ENCODE data around the gene NOL3.

Gene NOL3

GRCh38 chr16:67170949-67171649 is 761 bp downstream of the NOL3 start:
- peaks cover 22% of the 10 kb centered on the region for H3K27me3 Mint-ChIP-seq (ENCODE audit: low read depth)
- H3K27ac Mint-ChIP-seq = peak overlapping the region; percentile 24
- H3K9me3 Mint-ChIP-seq = no peaks in the 10 kb centered on the region
- H3K4me1 Mint-ChIP-seq (ENCODE audit: low read depth) = peaks cover 44% of the 10 kb centered on the region
- DNase-seq (ENCODE audit: low spot score) = no peak
- peaks cover 19% of the 10 kb centered on the region for H3K36me3 Mint-ChIP-seq (ENCODE audit: low read depth)
- H3K4me3 Mint-ChIP-seq = peak overlapping the region; percentile 81

- DNase-seq (ENCODE audit: low spot score) = no peak
- Mint-ChIP-seq H3K4me1 (ENCODE audit: low read depth) (peaks cover 48% of the 10 kb centered on the region), H3K36me3 (ENCODE audit: low read depth) (peaks cover 17% of the 10 kb centered on the region), H3K27me3 (ENCODE audit: low read depth) (peaks cover 10% of the 10 kb centered on the region), H3K27ac (peak overlapping the region; percentile 85), H3K4me3 (peak overlapping the region; percentile 88), H3K9me3 (no peaks in the 10 kb centered on the region)
Observed at GRCh38 chr16:67173323-67173722, 3.0 kb downstream of the NOL3 start.

DNA sequence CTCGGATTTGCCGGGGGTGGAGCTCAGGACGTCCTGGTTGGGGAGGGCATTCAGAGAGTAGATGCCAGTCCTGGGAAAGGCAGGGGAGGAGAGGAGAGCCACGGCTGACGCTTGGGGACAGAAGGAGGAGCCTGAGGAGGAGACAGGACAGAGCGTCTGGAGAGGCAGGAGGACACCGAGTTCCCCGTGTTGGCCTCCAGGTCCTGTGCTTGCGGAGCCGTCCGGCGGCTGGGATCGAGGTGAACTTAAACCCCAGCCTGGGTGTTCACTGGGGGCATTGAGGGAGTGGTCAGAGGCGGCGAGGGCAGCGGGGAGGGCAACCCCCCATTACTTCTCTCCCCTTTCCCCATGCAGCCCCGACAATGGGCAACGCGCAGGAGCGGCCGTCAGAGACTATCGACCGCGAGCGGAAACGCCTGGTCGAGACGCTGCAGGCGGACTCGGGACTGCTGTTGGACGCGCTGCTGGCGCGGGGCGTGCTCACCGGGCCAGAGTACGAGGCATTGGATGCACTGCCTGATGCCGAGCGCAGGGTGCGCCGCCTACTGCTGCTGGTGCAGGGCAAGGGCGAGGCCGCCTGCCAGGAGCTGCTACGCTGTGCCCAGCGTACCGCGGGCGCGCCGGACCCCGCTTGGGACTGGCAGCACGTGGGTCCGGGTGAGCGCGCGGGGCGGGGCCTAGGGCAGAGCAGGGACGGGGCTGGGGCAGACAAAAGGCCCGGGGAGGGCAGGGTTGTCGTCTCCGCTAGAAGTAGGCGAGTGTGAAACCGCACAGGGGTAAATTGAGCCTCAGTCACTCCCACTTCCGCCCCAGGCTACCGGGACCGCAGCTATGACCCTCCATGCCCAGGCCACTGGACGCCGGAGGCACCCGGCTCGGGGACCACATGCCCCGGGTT is 3.7 kb downstream of the NOL3 start:
- Mint-ChIP-seq H3K36me3 (ENCODE audit: low read depth) (peaks cover 17% of the 10 kb centered on the region), H3K27me3 (ENCODE audit: low read depth) (peaks cover 8% of the 10 kb centered on the region), H3K4me1 (ENCODE audit: low read depth) (peaks cover 51% of the 10 kb centered on the region), H3K27ac (peak overlapping the region; percentile 85), H3K4me3 (peak overlapping the region; percentile 88), H3K9me3 (no peaks in the 10 kb centered on the region)
- DNase-seq (ENCODE audit: low spot score) = peak; percentile 75

- Mint-ChIP-seq H3K4me1 (ENCODE audit: low read depth) (peaks cover 50% of the 10 kb centered on the region), H3K36me3 (ENCODE audit: low read depth) (peaks cover 17% of the 10 kb centered on the region), H3K27me3 (ENCODE audit: low read depth) (peaks cover 8% of the 10 kb centered on the region), H3K27ac (no peak overlapping the region), H3K9me3 (no peaks in the 10 kb centered on the region), H3K4me3 (peak overlapping the region; percentile 8)
- DNase-seq (ENCODE audit: low spot score) = no peak
Observed at GRCh38 chr16:67174706-67175231, 4.4 kb downstream of the NOL3 start.

DNA sequence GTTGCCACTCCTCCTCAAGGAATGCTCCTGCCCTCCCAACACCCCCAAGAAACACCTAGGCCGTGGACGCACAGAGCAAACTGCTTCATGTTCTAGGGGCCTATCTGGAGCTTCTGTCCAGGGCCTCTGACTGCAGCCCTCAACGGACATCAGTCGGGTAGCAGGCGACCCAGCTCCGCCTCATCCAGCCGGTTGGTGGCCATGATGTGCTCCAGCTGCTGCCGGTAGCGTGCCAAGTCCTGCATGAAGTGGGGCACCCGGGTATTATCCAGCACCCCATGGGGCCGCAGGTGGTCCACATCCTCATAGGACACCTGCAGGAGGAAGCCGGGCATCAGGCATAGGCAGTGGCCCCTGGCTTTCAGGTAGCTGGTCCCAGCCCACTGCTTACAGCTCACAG is 6.3 kb downstream of the NOL3 start:
- H3K4me3 Mint-ChIP-seq = peak overlapping the region; percentile 52
- peaks cover 16% of the 10 kb centered on the region for H3K36me3 Mint-ChIP-seq (ENCODE audit: low read depth)
- peaks cover 5% of the 10 kb centered on the region for H3K27me3 Mint-ChIP-seq (ENCODE audit: low read depth)
- H3K9me3 Mint-ChIP-seq = no peaks in the 10 kb centered on the region
- no peak overlapping the region for H3K27ac Mint-ChIP-seq
- DNase-seq (ENCODE audit: low spot score) = no peak
- peaks cover 35% of the 10 kb centered on the region for H3K4me1 Mint-ChIP-seq (ENCODE audit: low read depth)

GRCh38 chr16:67177743-67178699 is 7.7 kb downstream of the NOL3 start:
- Mint-ChIP-seq H3K4me3 (peak overlapping the region; percentile 59), H3K27ac (no peak overlapping the region), H3K36me3 (ENCODE audit: low read depth) (peaks cover 16% of the 10 kb centered on the region), H3K9me3 (no peaks in the 10 kb centered on the region), H3K27me3 (ENCODE audit: low read depth) (peaks cover 5% of the 10 kb centered on the region), H3K4me1 (ENCODE audit: low read depth) (peaks cover 31% of the 10 kb centered on the region)
- DNase-seq (ENCODE audit: low spot score) = peak; percentile 35

DNA sequence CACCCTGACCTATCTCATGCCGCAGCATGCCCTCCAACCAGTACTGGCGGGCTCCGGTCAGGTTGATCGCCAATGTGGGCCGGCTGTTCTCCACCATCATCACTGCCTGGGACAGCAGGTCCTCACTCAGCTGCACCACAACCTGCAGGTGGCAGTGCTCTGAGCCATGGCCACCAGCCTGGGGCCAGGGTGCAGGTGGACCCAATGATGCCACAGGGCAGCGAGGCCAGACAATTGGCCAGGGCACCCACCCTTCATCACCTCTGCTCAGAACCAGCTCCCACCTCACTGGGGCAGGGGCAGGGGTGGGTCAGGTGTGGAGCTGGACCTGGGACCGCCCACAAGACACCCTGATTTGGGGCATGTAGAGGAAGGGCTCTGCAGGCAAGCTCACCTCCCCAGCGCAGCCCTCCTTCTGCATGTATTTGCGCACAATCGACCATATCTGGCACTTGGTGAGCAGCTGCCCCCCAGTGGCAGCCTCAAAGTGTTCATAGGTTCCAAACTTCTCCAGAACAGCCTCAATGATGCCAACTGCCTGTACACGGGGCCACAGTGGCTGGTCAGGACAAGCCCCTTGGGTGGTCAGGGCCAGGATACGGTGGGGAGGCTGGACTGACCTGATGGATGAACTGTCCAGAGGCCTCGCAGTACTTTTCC is 9.2 kb downstream of the NOL3 start:
- Mint-ChIP-seq H3K27ac (no peak overlapping the region), H3K36me3 (ENCODE audit: low read depth) (peaks cover 10% of the 10 kb centered on the region), H3K27me3 (ENCODE audit: low read depth) (peaks cover 3% of the 10 kb centered on the region), H3K9me3 (no peaks in the 10 kb centered on the region), H3K4me3 (no peak overlapping the region), H3K4me1 (ENCODE audit: low read depth) (peaks cover 23% of the 10 kb centered on the region)
- DNase-seq (ENCODE audit: low spot score) = no peak

DNA sequence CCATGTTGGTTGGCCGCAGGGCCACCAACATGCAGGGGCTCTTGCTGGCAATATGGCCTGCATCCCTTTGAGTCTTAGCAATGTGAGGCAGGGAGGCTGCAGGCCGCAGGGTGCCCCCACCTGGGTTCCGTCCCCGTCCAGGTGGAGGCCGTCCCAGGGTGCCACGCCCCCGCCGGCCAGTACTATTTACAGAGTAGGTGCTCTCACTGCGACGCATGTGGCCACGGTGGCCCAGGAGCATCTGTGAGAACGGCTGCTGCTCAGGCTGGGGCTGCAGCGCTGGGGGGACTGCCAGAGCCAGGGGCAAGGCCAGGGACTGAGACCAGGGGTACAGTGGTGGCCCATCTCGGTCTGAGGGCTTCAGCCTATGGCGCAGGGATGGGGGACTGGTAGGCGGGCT is 9.8 kb downstream of the NOL3 start:
- Mint-ChIP-seq H3K4me1 (ENCODE audit: low read depth) (peaks cover 25% of the 10 kb centered on the region), H3K27ac (no peak overlapping the region), H3K36me3 (ENCODE audit: low read depth) (peaks cover 10% of the 10 kb centered on the region), H3K4me3 (no peak overlapping the region), H3K9me3 (no peaks in the 10 kb centered on the region), H3K27me3 (ENCODE audit: low read depth) (peaks cover 5% of the 10 kb centered on the region)
- no peak for DNase-seq (ENCODE audit: low spot score)

DNA sequence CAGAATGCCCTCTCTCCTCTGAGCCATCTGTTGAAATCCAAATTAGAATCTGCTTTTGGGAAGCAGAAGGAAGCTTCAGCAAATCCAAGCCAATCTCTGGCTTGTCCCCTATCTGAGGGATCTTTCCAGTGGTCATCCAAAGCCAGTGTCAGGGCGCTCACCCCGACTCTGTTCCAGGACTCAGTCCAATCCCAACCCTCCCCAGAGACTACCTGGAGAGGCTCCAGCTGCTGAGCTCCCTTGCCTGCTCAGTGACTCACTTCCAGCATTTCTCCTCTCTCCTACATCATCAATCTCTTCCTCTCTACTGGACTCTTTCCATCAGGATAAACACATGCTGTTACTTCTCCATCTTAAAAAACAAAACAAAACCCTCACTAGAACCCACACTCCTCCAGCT is 11.0 kb downstream of the NOL3 start:
- Mint-ChIP-seq H3K4me1 (ENCODE audit: low read depth) (peaks cover 26% of the 10 kb centered on the region), H3K36me3 (ENCODE audit: low read depth) (peaks cover 5% of the 10 kb centered on the region), H3K9me3 (no peaks in the 10 kb centered on the region), H3K4me3 (no peak overlapping the region), H3K27me3 (ENCODE audit: low read depth) (peaks cover 11% of the 10 kb centered on the region), H3K27ac (no peak overlapping the region)
- DNase-seq (ENCODE audit: low spot score) = no peak

GRCh38 chr16:67182288-67182687 is 11.9 kb downstream of the NOL3 start:
- Mint-ChIP-seq H3K36me3 (ENCODE audit: low read depth) (no peaks in the 10 kb centered on the region), H3K4me3 (no peak overlapping the region), H3K4me1 (ENCODE audit: low read depth) (peaks cover 21% of the 10 kb centered on the region), H3K27ac (no peak overlapping the region), H3K27me3 (ENCODE audit: low read depth) (peaks cover 8% of the 10 kb centered on the region), H3K9me3 (no peaks in the 10 kb centered on the region)
- no peak for DNase-seq (ENCODE audit: low spot score)

DNA sequence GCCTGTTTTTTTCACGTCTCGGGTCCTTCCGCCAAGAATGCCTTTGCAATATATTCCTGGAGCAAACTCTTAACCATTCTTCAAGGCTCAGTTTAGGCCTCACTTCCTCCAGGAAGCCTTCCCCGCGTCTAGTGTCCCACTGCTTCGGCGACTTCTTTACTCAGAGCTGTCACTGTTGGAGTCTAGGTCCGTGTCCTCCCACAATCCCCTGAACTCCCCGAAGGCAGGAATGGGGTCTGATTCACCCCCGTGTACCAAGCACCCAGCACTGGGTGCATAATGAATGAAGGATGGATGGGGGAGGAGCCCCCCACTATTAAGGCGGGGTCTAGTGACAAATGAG is 12.9 kb downstream of the NOL3 start:
- H3K9me3 Mint-ChIP-seq = no peaks in the 10 kb centered on the region
- H3K36me3 Mint-ChIP-seq (ENCODE audit: low read depth) = no peaks in the 10 kb centered on the region
- peaks cover 8% of the 10 kb centered on the region for H3K27me3 Mint-ChIP-seq (ENCODE audit: low read depth)
- H3K4me1 Mint-ChIP-seq (ENCODE audit: low read depth) = peaks cover 16% of the 10 kb centered on the region
- DNase-seq (ENCODE audit: low spot score) = no peak
- H3K4me3 Mint-ChIP-seq = no peak overlapping the region
- H3K27ac Mint-ChIP-seq = no peak overlapping the region

DNA sequence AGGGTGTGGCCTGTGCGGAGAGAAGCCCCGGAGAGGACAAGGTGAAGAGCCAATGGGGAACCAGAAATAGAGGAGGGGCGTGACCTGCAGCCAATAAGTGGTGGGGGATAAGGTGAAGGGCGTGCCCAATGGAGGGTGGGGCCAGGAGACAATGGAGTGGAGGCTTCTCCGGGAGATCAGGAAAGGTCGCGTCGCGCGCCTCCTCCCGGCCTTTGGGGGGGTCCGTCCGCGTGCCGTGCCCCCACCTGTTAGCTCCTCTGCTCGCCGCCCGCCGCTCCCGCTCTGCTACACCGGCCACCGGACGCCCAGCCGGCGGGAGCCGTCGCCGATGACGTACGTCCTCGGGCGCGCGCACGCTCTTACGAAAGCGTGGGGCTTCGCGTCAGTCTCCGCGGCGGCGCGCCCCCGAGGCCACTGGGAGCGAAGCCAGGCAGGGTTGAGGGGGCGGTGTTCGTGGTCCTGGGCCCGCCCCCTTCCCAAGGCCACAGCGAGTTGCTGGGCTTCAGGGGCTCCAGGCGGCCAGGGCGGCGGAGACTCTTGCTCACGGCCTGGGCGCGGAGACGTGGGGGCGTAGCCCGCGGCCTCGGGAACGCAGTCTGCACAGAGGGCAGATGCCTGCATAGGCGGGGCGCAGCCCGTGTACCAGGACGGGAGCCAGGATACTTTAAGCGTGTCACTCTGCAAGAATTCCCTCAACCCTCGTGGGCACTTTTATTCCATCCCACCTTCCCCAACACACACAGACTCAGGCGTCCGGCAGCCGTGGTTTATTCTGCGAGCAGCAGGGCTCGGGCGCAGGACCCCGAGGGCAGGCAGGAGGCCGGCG is 13.5 kb downstream of the NOL3 start, which contains the start of gene MATCAP1:
TSS of gene MATCAP1 (minus strand) at position 337 of the 826 bp plus-strand sequence. CDS start 3,353 bp downstream, outside the sequence.
- peak within 1 kb of the TSS; percentile 90 for H3K4me3 Mint-ChIP-seq
- no peaks in the 10 kb centered on the region for H3K36me3 Mint-ChIP-seq (ENCODE audit: low read depth)
- H3K27ac Mint-ChIP-seq = peak within 1 kb of the TSS; percentile 66
- DNase-seq (ENCODE audit: low spot score) = peak; percentile 94
- no peaks in the 10 kb centered on the region for H3K9me3 Mint-ChIP-seq
- H3K4me1 Mint-ChIP-seq (ENCODE audit: low read depth) = peaks cover 13% of the 10 kb centered on the region
- peaks cover 8% of the 10 kb centered on the region for H3K27me3 Mint-ChIP-seq (ENCODE audit: low read depth)

All from T-helper 2 cell treated with Interferon-gamma antibody and Interleukin-4, amounts not matched to agents 5 μg/mL and 100 μg/mL, for 36 hours (primary cell).